ENCODE measurements around the gene FXYD1. TPM values are rescaled to one million over a fixed set of nuclear protein-coding genes. Genes with fewer than 3 reads are reported as not detected.

Gene FXYD1
- total RNA-seq, 1 donor from 2014 or later, result not detected

GRCh38 chr19:35160629-35161433 is 22.2 kb downstream of the FXYD1 start:
- TF ChIP-seq CTCF (IDR thresholded peaks at IDR 0.05; ENCODE audit: unreplicated experiment), result no peak
- Mint-ChIP-seq H3K36me3 (ENCODE audit: low read depth, unreplicated experiment) (peaks cover 70% of the 10 kb centered on the region), H3K9me3 (ENCODE audit: unreplicated experiment) (no peaks in the 10 kb centered on the region), H3K4me1 (ENCODE audit: unreplicated experiment) (peaks cover 4% of the 10 kb centered on the region), H3K27me3 (ENCODE audit: unreplicated experiment) (peaks cover 3% of the 10 kb centered on the region), H3K4me3 (ENCODE audit: unreplicated experiment) (peak overlapping the region; percentile 65), H3K27ac (ENCODE audit: unreplicated experiment) (no peak overlapping the region)
- no peak for DNase-seq (ENCODE audit: low spot score)

- H3K4me3 Mint-ChIP-seq (ENCODE audit: unreplicated experiment), result no peak overlapping the region
- H3K9me3 Mint-ChIP-seq (ENCODE audit: unreplicated experiment), result no peaks in the 10 kb centered on the region
- no peak for DNase-seq (ENCODE audit: low spot score)
- peaks cover 71% of the 10 kb centered on the region for H3K36me3 Mint-ChIP-seq (ENCODE audit: low read depth, unreplicated experiment)
- peaks cover 2% of the 10 kb centered on the region for H3K4me1 Mint-ChIP-seq (ENCODE audit: unreplicated experiment)
- no peak overlapping the region for H3K27ac Mint-ChIP-seq (ENCODE audit: unreplicated experiment)
- no peak for TF ChIP-seq CTCF (IDR thresholded peaks at IDR 0.05; ENCODE audit: unreplicated experiment)
- H3K27me3 Mint-ChIP-seq (ENCODE audit: unreplicated experiment), result peaks cover 3% of the 10 kb centered on the region
Observed at GRCh38 chr19:35161434-35161743, 22.8 kb downstream of the FXYD1 start.

- H3K9me3 Mint-ChIP-seq (ENCODE audit: unreplicated experiment), result no peaks in the 10 kb centered on the region
- H3K27me3 Mint-ChIP-seq (ENCODE audit: unreplicated experiment), result peaks cover 3% of the 10 kb centered on the region
- H3K27ac Mint-ChIP-seq (ENCODE audit: unreplicated experiment), result no peak overlapping the region
- H3K4me3 Mint-ChIP-seq (ENCODE audit: unreplicated experiment), result peak overlapping the region; percentile 23
- peaks cover 76% of the 10 kb centered on the region for H3K36me3 Mint-ChIP-seq (ENCODE audit: low read depth, unreplicated experiment)
- DNase-seq (ENCODE audit: low spot score), result no peak
- H3K4me1 Mint-ChIP-seq (ENCODE audit: unreplicated experiment), result no peaks in the 10 kb centered on the region
- no peak for TF ChIP-seq CTCF (IDR thresholded peaks at IDR 0.05; ENCODE audit: unreplicated experiment)
Observed at GRCh38 chr19:35162471-35163326, 24.1 kb downstream of the FXYD1 start.

GRCh38 chr19:35164418-35164817 is 25.8 kb downstream of the FXYD1 start:
- TF ChIP-seq CTCF (IDR thresholded peaks at IDR 0.05; ENCODE audit: unreplicated experiment), result no peak
- DNase-seq (ENCODE audit: low spot score), result no peak
- H3K4me1 Mint-ChIP-seq (ENCODE audit: unreplicated experiment), result no peaks in the 10 kb centered on the region
- H3K27ac Mint-ChIP-seq (ENCODE audit: unreplicated experiment), result no peak overlapping the region
- no peaks in the 10 kb centered on the region for H3K9me3 Mint-ChIP-seq (ENCODE audit: unreplicated experiment)
- peak overlapping the region; percentile 80 for H3K4me3 Mint-ChIP-seq (ENCODE audit: unreplicated experiment)
- peaks cover 68% of the 10 kb centered on the region for H3K36me3 Mint-ChIP-seq (ENCODE audit: low read depth, unreplicated experiment)
- H3K27me3 Mint-ChIP-seq (ENCODE audit: unreplicated experiment), result peaks cover 3% of the 10 kb centered on the region
